NCI-H1436 treated with DMSO at 0.1 percent for 48 hours (cell line): ENCODE results near the gene HBM.
"Not testable (repeated sequence)": the region's sequence is repeated elsewhere in the genome, so short reads cannot be mapped to it uniquely, and the experiment has no call there.

ENCODE experiments used
- DNase-seq: peaks from one replicate; lab custom pipeline; 2025; lab: John Stamatoyannopoulos, UW

HBM gene

DNA sequence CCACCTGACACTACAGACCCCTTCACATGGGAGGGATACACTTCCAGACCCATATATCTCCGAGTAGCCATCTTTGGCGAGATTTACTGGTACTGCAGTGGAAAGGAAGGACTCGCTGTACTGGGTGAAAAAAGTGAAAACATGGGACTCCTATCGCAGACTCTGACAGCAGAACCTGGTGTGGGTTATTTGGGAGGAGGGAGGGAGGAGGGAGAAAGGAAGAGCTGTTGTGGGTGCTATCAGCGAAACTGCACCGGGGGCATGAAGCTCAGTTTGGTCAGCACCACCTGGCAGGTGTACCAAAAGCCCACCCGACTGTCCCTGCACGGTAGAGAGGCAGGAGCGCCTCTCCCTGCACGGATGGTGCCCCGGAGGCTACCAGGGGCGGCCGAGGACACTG lies 19.4 kb downstream of the HBM start:
- no peak for DNase-seq

- no peak for DNase-seq
Observed at GRCh38 chr16:185691-186090, 19.9 kb downstream of the HBM start.

DNA sequence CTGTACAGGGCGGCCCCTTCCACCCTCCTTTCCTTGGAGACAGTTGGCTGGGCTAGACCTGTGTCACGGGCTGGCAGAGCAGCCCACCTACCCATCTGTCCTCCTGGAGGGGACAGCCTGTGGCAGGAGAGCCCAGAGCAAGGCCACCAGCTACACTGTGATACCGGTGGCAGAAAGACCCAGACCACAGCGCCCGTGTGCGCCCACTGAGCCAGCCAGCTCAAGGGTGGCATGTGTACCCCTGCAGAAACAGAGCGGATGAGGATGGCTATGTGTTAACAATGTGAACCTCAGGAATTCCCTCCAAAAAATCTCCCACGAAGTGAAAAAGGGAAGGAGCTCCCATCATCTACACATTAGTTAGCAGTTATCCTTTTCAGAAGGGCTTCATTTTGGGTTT lies 21.6 kb downstream of the HBM start:
- no peak for DNase-seq

- no peak for DNase-seq
Observed at GRCh38 chr16:188674-189073, 22.9 kb downstream of the HBM start.

GRCh38 chr16:189604-190186 lies 23.9 kb downstream of the HBM start:
- DNase-seq, result no peak

- no peak for DNase-seq
Observed at GRCh38 chr16:191831-192230, 26.1 kb downstream of the HBM start.

- DNase-seq, result no peak
Observed at GRCh38 chr16:192686-193085, 26.9 kb downstream of the HBM start.

- no peak for DNase-seq
Observed at GRCh38 chr16:193441-193840, 27.7 kb downstream of the HBM start.

DNA sequence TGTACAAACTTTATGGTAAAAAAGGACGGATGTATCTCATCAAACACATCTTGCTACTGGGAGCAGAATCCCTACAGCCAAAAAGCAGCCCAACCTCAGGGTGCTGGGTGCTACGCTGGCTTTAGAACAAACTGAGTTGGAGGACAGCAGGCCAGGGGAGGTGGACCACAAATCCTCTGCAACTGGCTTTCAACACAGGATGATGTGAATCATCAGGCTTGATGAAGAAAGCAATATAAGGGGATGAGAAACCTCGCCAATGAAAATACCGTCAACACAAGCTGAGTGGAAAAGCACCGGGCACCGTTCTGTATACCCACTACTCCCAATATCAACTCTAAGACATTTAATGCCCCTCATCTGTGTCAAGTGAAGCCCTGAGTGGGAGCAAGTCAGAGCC lies 28.7 kb downstream of the HBM start:
- no peak for DNase-seq

GRCh38 chr16:200388-200787 lies 34.6 kb downstream of the HBM start:
- DNase-seq, result no peak

GRCh38 chr16:203246-203645 lies 37.5 kb downstream of the HBM start:
- DNase-seq, result no peak

GRCh38 chr16:204046-204445 lies 38.3 kb downstream of the HBM start:
- DNase-seq, result not testable (repeated sequence)

GRCh38 chr16:209359-209758 lies 43.6 kb downstream of the HBM start:
- not testable (repeated sequence) for DNase-seq

- not testable (repeated sequence) for DNase-seq
Observed at GRCh38 chr16:211631-212180, 45.9 kb downstream of the HBM start.

DNA sequence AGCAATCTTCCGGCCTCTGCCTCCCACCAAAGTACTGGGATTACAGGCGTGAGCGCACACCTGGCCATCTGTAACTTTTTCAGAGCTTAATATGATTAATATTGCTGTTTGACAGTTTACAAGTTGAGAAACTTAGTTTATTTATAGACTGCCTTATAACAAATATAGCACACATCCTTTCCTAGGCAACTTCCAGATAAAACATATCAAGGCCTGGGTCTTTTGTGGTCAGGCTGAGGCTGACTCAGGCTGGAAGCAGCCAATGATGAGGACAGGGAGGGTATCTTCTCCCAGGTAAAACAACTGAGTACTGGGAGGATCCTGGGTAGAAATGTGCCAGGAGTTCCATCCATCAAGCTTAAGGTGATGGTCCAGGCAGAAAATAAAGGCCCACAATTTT lies 47.2 kb downstream of the HBM start:
- no peak for DNase-seq
